ENCODE results near the gene BAIAP2L1.

DNA sequence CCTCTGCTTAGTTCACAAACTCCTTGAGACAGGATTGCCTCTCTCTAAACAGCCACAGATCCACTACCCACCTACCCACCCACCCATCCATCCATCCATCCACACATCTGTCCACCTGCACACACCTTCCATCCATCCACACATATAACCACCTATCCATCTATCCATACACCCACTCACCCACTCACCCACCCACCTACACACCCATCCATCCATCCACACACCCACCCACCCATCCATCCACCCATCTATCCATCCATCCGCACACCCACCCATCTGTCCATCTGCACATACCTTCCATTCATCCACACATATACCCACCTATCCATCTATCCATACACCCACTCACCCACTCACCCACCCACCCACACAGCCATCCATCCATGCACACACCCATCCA lies 158.5 kb downstream of the BAIAP2L1 start:
- TF ChIP-seq POLR2AphosphoS5 (IDR thresholded peaks at IDR 0.05) = no peak
- no peak for TF ChIP-seq CTCF (IDR thresholded peaks at IDR 0.05)
- no peak for TF ChIP-seq POLR2A (IDR thresholded peaks at IDR 0.05)
- TF ChIP-seq EP300 (IDR thresholded peaks at IDR 0.05; ENCODE audit: low read depth) = no peak

Measured in transverse colon (tissue), 4 donors.